Loucy (cell line): Measurements from ENCODE around the gene MMP28.

Source experiments
- CTCF ChIP-seq: fragments of 200-600 bp; sonication (generic); conservative IDR thresholded peaks from 2 replicates; pipeline ENCODE4 v1.5.1; 2014; ENCODE audit warnings: mild to moderate bottlenecking, antibody characterized with exemption, low read length
- EZH2phosphoT487 ChIP-seq: fragments of 200-600 bp; IDR thresholded peaks from 2 replicates; pipeline ENCODE4 v1.6.1; 2018; ENCODE audit warnings: antibody characterized with exemption, mild to moderate bottlenecking, moderate library complexity, borderline replicate concordance

- TF ChIP-seq CTCF, result no peak
- no peak for TF ChIP-seq EZH2phosphoT487
These were observed 14.5 kb upstream of the MMP28 start for GRCh38 chr17:35809855-35810461.
